Activated CD4-positive, alpha-beta memory T cell treated with anti-CD3 and anti-CD28 coated beads, Interleukin-2, amount 10 ng/mL, durations not matched to agents 7 days and 5 days (primary cell): ENCODE data around the gene RNF130. TPM values are rescaled to one million over a fixed set of nuclear protein-coding genes. Genes with fewer than 3 reads are reported as not detected.
"Not testable (repeated sequence)": the region's sequence is repeated elsewhere in the genome, so short reads cannot be mapped to it uniquely, and the experiment has no call there.

Experiments
- CTCF ChIA-PET: fragments of 350-600 bp; sonication (Branson Sonifier 250); formaldehyde crosslinking; loops from one replicate; lab custom pipeline; 2021; ENCODE audit warnings: antibody characterized with exemption, inconsistent platforms; lab: Charles Lee
- POLR2A ChIA-PET: fragments of 350-600 bp; sonication (Branson Sonifier 250); formaldehyde crosslinking; loops from one replicate; lab custom pipeline; 2021; ENCODE audit warnings: antibody characterized with exemption; lab: Charles Lee
- DNase-seq: peaks from one replicate; pipeline ENCODE4 v3.0.0-alpha.2; 2020
- H3K27ac Mint-ChIP-seq: one replicate; pipeline ENCODE4 v1.8.0; 2021; ENCODE audit warnings: mild to moderate bottlenecking, mixed read lengths
- H3K27me3 Mint-ChIP-seq: one replicate; pipeline ENCODE4 v1.8.0; 2021; ENCODE audit warnings: mixed read lengths
- H3K36me3 Mint-ChIP-seq: one replicate; pipeline ENCODE4 v1.8.0; 2021; ENCODE audit warnings: low read depth, mixed read lengths
- H3K4me1 Mint-ChIP-seq: one replicate; pipeline ENCODE4 v1.8.0; 2021; ENCODE audit warnings: mixed read lengths
- H3K4me3 Mint-ChIP-seq: one replicate; pipeline ENCODE4 v1.8.0; 2021; ENCODE audit warnings: mild to moderate bottlenecking, mixed read lengths
- H3K9me3 Mint-ChIP-seq: one replicate; pipeline ENCODE4 v1.8.0; 2021; ENCODE audit warnings: mixed read lengths
- total RNA-seq, 2 experiments: library from RNA; stranded (reverse); gene quantifications; one replicate each; pipeline ENCODE4 v1.2.3, GENCODE V29; 2021

Gene RNF130
- total RNA-seq, 2 experiments from 2014 or later, result 2.9 to 3.4 TPM

- no peak overlapping the region for H3K4me3 Mint-ChIP-seq
- H3K27me3 Mint-ChIP-seq, result no peaks in the 10 kb centered on the region
- no peaks in the 10 kb centered on the region for H3K36me3 Mint-ChIP-seq
- ChIA-PET POLR2A (no interaction called here), CTCF (no interaction called here)
- no peaks in the 10 kb centered on the region for H3K9me3 Mint-ChIP-seq
- DNase-seq, result no peak
- H3K4me1 Mint-ChIP-seq, result no peaks in the 10 kb centered on the region
- H3K27ac Mint-ChIP-seq, result no peak overlapping the region
These were observed 44.7 kb downstream of the RNF130 start for GRCh38 chr5:180026734-180027458.

GRCh38 chr5:180026320-180026719 lies 45.2 kb downstream of the RNF130 start:
- CTCF ChIA-PET, result no interaction called here
- no peaks in the 10 kb centered on the region for H3K36me3 Mint-ChIP-seq
- H3K27ac Mint-ChIP-seq, result no peak overlapping the region
- H3K4me1 Mint-ChIP-seq, result no peaks in the 10 kb centered on the region
- DNase-seq, result no peak
- H3K4me3 Mint-ChIP-seq, result no peak overlapping the region
- POLR2A ChIA-PET, result no interaction called here
- H3K27me3 Mint-ChIP-seq, result no peaks in the 10 kb centered on the region
- no peaks in the 10 kb centered on the region for H3K9me3 Mint-ChIP-seq

- ChIA-PET POLR2A (no interaction called here), CTCF (no interaction called here)
- no peak for DNase-seq
- Mint-ChIP-seq H3K27ac (no peak overlapping the region), H3K4me3 (no peak overlapping the region), H3K27me3 (no peaks in the 10 kb centered on the region), H3K9me3 (no peaks in the 10 kb centered on the region), H3K36me3 (no peaks in the 10 kb centered on the region), H3K4me1 (no peaks in the 10 kb centered on the region)
These were observed 49.7 kb downstream of the RNF130 start for GRCh38 chr5:180021900-180022299.

- Mint-ChIP-seq H3K27ac (no peak overlapping the region), H3K36me3 (no peaks in the 10 kb centered on the region), H3K4me1 (no peaks in the 10 kb centered on the region), H3K4me3 (no peak overlapping the region), H3K9me3 (no peaks in the 10 kb centered on the region), H3K27me3 (no peaks in the 10 kb centered on the region)
- DNase-seq, result no peak
- ChIA-PET POLR2A (no interaction called here), CTCF (no interaction called here)
These were observed 51.4 kb downstream of the RNF130 start for GRCh38 chr5:180020176-180020575.

- no peak overlapping the region for H3K4me3 Mint-ChIP-seq
- no peaks in the 10 kb centered on the region for H3K27me3 Mint-ChIP-seq
- no peak overlapping the region for H3K27ac Mint-ChIP-seq
- DNase-seq, result no peak
- H3K9me3 Mint-ChIP-seq, result no peaks in the 10 kb centered on the region
- ChIA-PET CTCF (no interaction called here), POLR2A (no interaction called here)
- no peaks in the 10 kb centered on the region for H3K4me1 Mint-ChIP-seq
- H3K36me3 Mint-ChIP-seq, result no peaks in the 10 kb centered on the region
These were observed 53.1 kb downstream of the RNF130 start for GRCh38 chr5:180018347-180019060.

GRCh38 chr5:180015523-180015922 lies 56.0 kb downstream of the RNF130 start:
- H3K4me3 Mint-ChIP-seq, POLR2A ChIA-PET, H3K27ac Mint-ChIP-seq, H3K9me3 Mint-ChIP-seq, H3K27me3 Mint-ChIP-seq, H3K36me3 Mint-ChIP-seq, DNase-seq, H3K4me1 Mint-ChIP-seq: not testable (repeated sequence)
- CTCF ChIA-PET, result interaction anchor here (0.6 kb wide), 1 partner anchor 111 kb away, joined by 5 read pairs; no protein-coding TSS in a partner anchor

- no peak overlapping the region for H3K27ac Mint-ChIP-seq
- no peaks in the 10 kb centered on the region for H3K27me3 Mint-ChIP-seq
- no peak overlapping the region for H3K4me3 Mint-ChIP-seq
- ChIA-PET POLR2A (no interaction called here), CTCF (interaction anchor here (1.4 kb wide), 1 partner anchor 8 kb away, joined by 3 read pairs; no protein-coding TSS in a partner anchor)
- no peaks in the 10 kb centered on the region for H3K4me1 Mint-ChIP-seq
- no peaks in the 10 kb centered on the region for H3K36me3 Mint-ChIP-seq
- DNase-seq, result no peak
- no peaks in the 10 kb centered on the region for H3K9me3 Mint-ChIP-seq
These were observed 57.9 kb downstream of the RNF130 start for GRCh38 chr5:180013678-180014077.

GRCh38 chr5:180012316-180012715 lies 59.2 kb downstream of the RNF130 start:
- POLR2A ChIA-PET, result no interaction called here
- H3K27me3 Mint-ChIP-seq, result no peaks in the 10 kb centered on the region
- CTCF ChIA-PET, result no interaction called here
- H3K27ac Mint-ChIP-seq, result no peak overlapping the region
- H3K4me1 Mint-ChIP-seq, result peaks cover 8% of the 10 kb centered on the region
- no peaks in the 10 kb centered on the region for H3K9me3 Mint-ChIP-seq
- no peak for DNase-seq
- no peaks in the 10 kb centered on the region for H3K36me3 Mint-ChIP-seq
- H3K4me3 Mint-ChIP-seq, result no peak overlapping the region

GRCh38 chr5:180010636-180011035 lies 60.9 kb downstream of the RNF130 start:
- Mint-ChIP-seq H3K4me1 (peaks cover 24% of the 10 kb centered on the region), H3K27ac (no peak overlapping the region), H3K27me3 (no peaks in the 10 kb centered on the region), H3K9me3 (no peaks in the 10 kb centered on the region), H3K36me3 (no peaks in the 10 kb centered on the region), H3K4me3 (no peak overlapping the region)
- POLR2A ChIA-PET, result no interaction called here
- CTCF ChIA-PET, result no interaction called here
- no peak for DNase-seq

GRCh38 chr5:180009581-180009980 lies 62.0 kb downstream of the RNF130 start:
- no peaks in the 10 kb centered on the region for H3K27me3 Mint-ChIP-seq
- ChIA-PET POLR2A (no interaction called here), CTCF (no interaction called here)

GRCh38 chr5:180008433-180008832 lies 63.1 kb downstream of the RNF130 start:
- ChIA-PET CTCF (no interaction called here), POLR2A (no interaction called here)
- H3K27me3 Mint-ChIP-seq, result no peaks in the 10 kb centered on the region
- no peak overlapping the region for H3K4me3 Mint-ChIP-seq
- H3K36me3 Mint-ChIP-seq, result no peaks in the 10 kb centered on the region
- H3K9me3 Mint-ChIP-seq, result no peaks in the 10 kb centered on the region
- H3K27ac Mint-ChIP-seq, result no peak overlapping the region
- no peak for DNase-seq
- peaks cover 26% of the 10 kb centered on the region for H3K4me1 Mint-ChIP-seq

More at GRCh38 chr5:180009581-180009980, 62.0 kb downstream of the RNF130 start:
- no peak for DNase-seq
- Mint-ChIP-seq H3K27ac (no peak overlapping the region), H3K4me1 (peaks cover 26% of the 10 kb centered on the region), H3K4me3 (no peak overlapping the region), H3K36me3 (no peaks in the 10 kb centered on the region), H3K9me3 (no peaks in the 10 kb centered on the region)

GRCh38 chr5:180007582-180007981 lies 64.0 kb downstream of the RNF130 start:
- no peaks in the 10 kb centered on the region for H3K27me3 Mint-ChIP-seq
- no peak for DNase-seq
- no peaks in the 10 kb centered on the region for H3K9me3 Mint-ChIP-seq
- no peak overlapping the region for H3K4me3 Mint-ChIP-seq
- ChIA-PET POLR2A (no interaction called here), CTCF (no interaction called here)
- no peaks in the 10 kb centered on the region for H3K36me3 Mint-ChIP-seq
- no peak overlapping the region for H3K27ac Mint-ChIP-seq
- H3K4me1 Mint-ChIP-seq, result peaks cover 26% of the 10 kb centered on the region

GRCh38 chr5:180006141-180006540 lies 65.4 kb downstream of the RNF130 start:
- CTCF ChIA-PET, result no interaction called here
- POLR2A ChIA-PET, result no interaction called here
- Mint-ChIP-seq H3K4me1 (peaks cover 26% of the 10 kb centered on the region), H3K27ac (no peak overlapping the region), H3K36me3 (no peaks in the 10 kb centered on the region), H3K27me3 (no peaks in the 10 kb centered on the region), H3K4me3 (no peak overlapping the region), H3K9me3 (no peaks in the 10 kb centered on the region)
- DNase-seq, result no peak

GRCh38 chr5:180003127-180003526 lies 68.4 kb downstream of the RNF130 start:
- Mint-ChIP-seq H3K4me1 (peaks cover 24% of the 10 kb centered on the region), H3K27me3 (no peaks in the 10 kb centered on the region), H3K36me3 (no peaks in the 10 kb centered on the region), H3K4me3 (no peak overlapping the region), H3K27ac (no peak overlapping the region), H3K9me3 (no peaks in the 10 kb centered on the region)
- POLR2A ChIA-PET, result no interaction called here
- CTCF ChIA-PET, result no interaction called here
- DNase-seq, result no peak
